Progenitor cell of endocrine pancreas (in vitro differentiated cells): ENCODE measurements around the gene GPI. TPM values are rescaled to one million over a fixed set of nuclear protein-coding genes. Genes with fewer than 3 reads are reported as not detected.

ENCODE experiments used
- DNase-seq: peaks from one replicate; pipeline ENCODE4 v3.0.0; 2021; ENCODE audit warnings: low spot score; ENCODE audit not compliant: unreplicated experiment
- H3K27ac Mint-ChIP-seq: 2 replicates; pipeline ENCODE4 v1.8.0; 2021; ENCODE audit warnings: mild to moderate bottlenecking, moderate library complexity, mixed read lengths
- H3K27me3 Mint-ChIP-seq: 2 replicates; pipeline ENCODE4 v1.8.0; 2021; ENCODE audit warnings: mixed read lengths
- H3K36me3 Mint-ChIP-seq: 2 replicates; pipeline ENCODE4 v1.8.0; 2022; ENCODE audit warnings: mixed read lengths; ENCODE audit not compliant: insufficient read depth
- H3K4me1 Mint-ChIP-seq: 2 replicates; pipeline ENCODE4 v1.8.0; 2021; ENCODE audit warnings: low read depth, mixed read lengths
- H3K4me3 Mint-ChIP-seq: 2 replicates; pipeline ENCODE4 v1.8.0; 2021; ENCODE audit warnings: low read depth, mild to moderate bottlenecking, moderate library complexity, mixed read lengths
- H3K9me3 Mint-ChIP-seq: 2 replicates; pipeline ENCODE4 v1.8.0; 2021; ENCODE audit warnings: low read depth, mixed read lengths
- CTCF ChIP-seq: fragments of 200-600 bp; sonication (generic); IDR thresholded peaks from one replicate; pipeline ENCODE4 v1.5.0; 2021; ENCODE audit warnings: antibody characterized with exemption, mild to moderate bottlenecking; ENCODE audit not compliant: unreplicated experiment
- total RNA-seq: library from RNA; stranded (reverse); gene quantifications from 2 replicates; pipeline ENCODE4 v1.2.1, GENCODE V29; 2021

Gene GPI
- total RNA-seq, 1 donor from 2014 or later = 147 TPM

DNA sequence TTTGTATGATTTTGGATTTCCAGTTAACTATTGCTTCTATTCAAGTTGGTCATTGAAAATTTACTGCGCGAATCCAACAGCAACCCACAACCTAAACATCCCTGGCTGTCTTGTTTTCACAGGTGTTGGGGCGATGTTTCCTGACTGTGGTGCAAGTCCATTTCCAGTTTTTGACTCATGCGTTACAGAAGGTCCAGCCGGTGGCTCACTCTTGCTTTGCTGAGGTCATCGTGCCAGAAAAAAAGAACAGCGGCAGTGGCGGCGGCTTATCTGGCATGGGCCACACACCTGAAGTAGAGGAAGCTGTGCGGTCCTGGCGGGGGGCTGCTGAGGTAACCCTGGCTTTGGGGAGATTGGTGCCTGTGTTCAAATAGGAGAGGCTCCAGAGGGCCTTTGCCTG, 45.2 kb upstream of the GPI start:
- H3K4me1 Mint-ChIP-seq = peaks cover 6% of the 10 kb centered on the region
- no peak for DNase-seq
- H3K4me3 Mint-ChIP-seq = no peak overlapping the region
- peaks cover 12% of the 10 kb centered on the region for H3K36me3 Mint-ChIP-seq
- TF ChIP-seq CTCF = no peak
- H3K9me3 Mint-ChIP-seq = no peaks in the 10 kb centered on the region
- no peaks in the 10 kb centered on the region for H3K27me3 Mint-ChIP-seq
- no peak overlapping the region for H3K27ac Mint-ChIP-seq

GRCh38 chr19:34320277-34320676, 44.7 kb upstream of the GPI start:
- Mint-ChIP-seq H3K27ac (no peak overlapping the region), H3K4me3 (no peak overlapping the region)

DNA sequence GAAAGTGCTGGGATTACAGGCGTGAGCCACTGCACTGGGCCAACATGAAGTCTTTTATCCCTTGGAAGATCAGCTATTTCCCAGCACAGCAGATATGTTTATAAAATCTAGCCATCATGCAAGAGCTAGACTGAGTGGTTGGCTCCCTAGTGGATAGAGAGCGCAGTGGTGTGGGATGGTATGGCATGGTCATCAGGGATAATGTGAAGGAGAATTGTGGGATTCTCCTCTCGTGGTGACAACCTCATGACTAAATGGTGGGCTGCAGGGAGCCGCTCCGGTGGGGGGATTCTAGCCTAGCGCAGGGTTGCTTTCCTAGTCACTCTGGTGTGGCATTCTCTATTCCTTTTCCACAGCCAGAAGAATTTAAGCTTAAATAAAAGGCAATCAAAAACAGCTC, 43.3 kb upstream of the GPI start:
- H3K36me3 Mint-ChIP-seq = peaks cover 14% of the 10 kb centered on the region
- H3K27me3 Mint-ChIP-seq = no peaks in the 10 kb centered on the region
- no peak overlapping the region for H3K4me3 Mint-ChIP-seq
- TF ChIP-seq CTCF = no peak
- no peak for DNase-seq
- H3K9me3 Mint-ChIP-seq = no peaks in the 10 kb centered on the region
- peaks cover 8% of the 10 kb centered on the region for H3K4me1 Mint-ChIP-seq
- H3K27ac Mint-ChIP-seq = no peak overlapping the region

More at GRCh38 chr19:34320277-34320676, 44.7 kb upstream of the GPI start:
- DNase-seq = no peak
- Mint-ChIP-seq H3K9me3 (no peaks in the 10 kb centered on the region), H3K27me3 (no peaks in the 10 kb centered on the region), H3K4me1 (peaks cover 6% of the 10 kb centered on the region), H3K36me3 (peaks cover 12% of the 10 kb centered on the region)
- no peak for TF ChIP-seq CTCF

DNA sequence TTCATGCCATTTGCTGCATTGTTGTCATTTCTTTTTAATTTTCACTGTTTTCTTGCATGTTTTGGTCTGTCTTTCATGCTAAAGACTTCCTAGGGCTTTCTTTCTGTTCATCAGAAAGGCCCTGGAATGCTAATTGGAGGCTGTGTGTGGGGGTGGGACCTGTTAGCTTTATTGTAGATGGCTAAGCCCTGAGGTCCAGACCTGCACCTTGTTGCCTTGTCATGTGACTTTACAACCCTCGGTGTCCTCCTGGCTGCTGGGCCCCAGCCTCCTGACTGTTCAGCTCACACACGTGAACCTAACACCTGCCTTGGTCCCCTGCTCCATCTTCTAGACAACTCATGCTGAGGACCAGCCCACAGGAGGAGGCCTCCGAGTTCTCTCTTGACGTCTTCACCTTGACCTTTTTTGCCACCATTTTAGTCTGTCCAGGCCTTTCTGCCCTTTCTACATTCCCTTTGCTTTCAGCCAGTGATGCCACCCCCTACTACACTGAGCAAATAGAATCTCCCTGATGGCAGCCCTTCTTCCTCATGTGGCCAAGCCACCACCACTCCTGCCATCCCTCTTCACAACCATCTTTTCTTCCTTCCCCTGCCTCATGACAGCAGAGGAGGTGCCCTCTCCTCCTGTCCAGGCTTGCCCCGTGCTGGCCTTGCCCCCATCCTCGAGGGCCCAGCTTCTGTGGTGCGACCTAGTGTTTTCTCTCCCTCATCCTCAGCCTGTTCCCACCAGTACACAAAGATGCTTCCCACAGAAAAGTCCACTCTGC, 41.4 kb upstream of the GPI start:
- no peak overlapping the region for H3K4me3 Mint-ChIP-seq
- no peaks in the 10 kb centered on the region for H3K27me3 Mint-ChIP-seq
- peaks cover 16% of the 10 kb centered on the region for H3K36me3 Mint-ChIP-seq
- DNase-seq = no peak
- no peaks in the 10 kb centered on the region for H3K9me3 Mint-ChIP-seq
- H3K27ac Mint-ChIP-seq = no peak overlapping the region
- no peak for TF ChIP-seq CTCF
- H3K4me1 Mint-ChIP-seq = peaks cover 2% of the 10 kb centered on the region

GRCh38 chr19:34324320-34324719, 40.7 kb upstream of the GPI start:
- H3K9me3 Mint-ChIP-seq = no peaks in the 10 kb centered on the region
- peaks cover 19% of the 10 kb centered on the region for H3K36me3 Mint-ChIP-seq
- H3K27me3 Mint-ChIP-seq = no peaks in the 10 kb centered on the region
- H3K4me3 Mint-ChIP-seq = no peak overlapping the region
- TF ChIP-seq CTCF = no peak
- DNase-seq = no peak
- peaks cover 2% of the 10 kb centered on the region for H3K4me1 Mint-ChIP-seq
- H3K27ac Mint-ChIP-seq = no peak overlapping the region
